Testis (tissue), 2 donors: ENCODE data around the gene MYO18A.

Experiments
- POLR2A ChIP-seq: fragments of 450-650 bp; IDR thresholded peaks from one replicate; pipeline ENCODE4 v1.6.1; 2017; ENCODE audit warnings: antibody characterized with exemption, mild to moderate bottlenecking, moderate library complexity
- TF ChIP-seq, protein P1 (sequence below), 3 experiments: fragments of 450-650 bp in 2 of 3; fragments of 200-600 bp in 1 of 3; sonication (generic) in 1 of 3; IDR thresholded peaks; one replicate each; pipeline ENCODE4 v1.5.1; 2016 to 2019; ENCODE audit warnings: antibody characterized with exemption in 3 of 3, mild to moderate bottlenecking in 2 of 3, moderate library complexity in 1 of 3

- TF ChIP-seq, protein P1, sequence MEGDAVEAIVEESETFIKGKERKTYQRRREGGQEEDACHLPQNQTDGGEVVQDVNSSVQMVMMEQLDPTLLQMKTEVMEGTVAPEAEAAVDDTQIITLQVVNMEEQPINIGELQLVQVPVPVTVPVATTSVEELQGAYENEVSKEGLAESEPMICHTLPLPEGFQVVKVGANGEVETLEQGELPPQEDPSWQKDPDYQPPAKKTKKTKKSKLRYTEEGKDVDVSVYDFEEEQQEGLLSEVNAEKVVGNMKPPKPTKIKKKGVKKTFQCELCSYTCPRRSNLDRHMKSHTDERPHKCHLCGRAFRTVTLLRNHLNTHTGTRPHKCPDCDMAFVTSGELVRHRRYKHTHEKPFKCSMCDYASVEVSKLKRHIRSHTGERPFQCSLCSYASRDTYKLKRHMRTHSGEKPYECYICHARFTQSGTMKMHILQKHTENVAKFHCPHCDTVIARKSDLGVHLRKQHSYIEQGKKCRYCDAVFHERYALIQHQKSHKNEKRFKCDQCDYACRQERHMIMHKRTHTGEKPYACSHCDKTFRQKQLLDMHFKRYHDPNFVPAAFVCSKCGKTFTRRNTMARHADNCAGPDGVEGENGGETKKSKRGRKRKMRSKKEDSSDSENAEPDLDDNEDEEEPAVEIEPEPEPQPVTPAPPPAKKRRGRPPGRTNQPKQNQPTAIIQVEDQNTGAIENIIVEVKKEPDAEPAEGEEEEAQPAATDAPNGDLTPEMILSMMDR (IDR thresholded peaks at IDR 0.05), result no peak
- no peak for TF ChIP-seq POLR2A
Observed at GRCh38 chr17:29054835-29055234, 125.4 kb downstream of the MYO18A start.
